Measurements from ENCODE around the gene NME9. TPM values are rescaled to one million over a fixed set of nuclear protein-coding genes. Genes with fewer than 3 reads are reported as not detected.
A peak's percentile ranks its signal among the peaks of the same experiment; 100 is the strongest.

The NME9 gene
- total and polyA plus RNA-seq, 8 donors, result 1.8 to 5.9 (median 3.6) TPM; not detected in 1

GRCh38 chr3:138349926-138350665, 20.4 kb upstream of the NME9 start:
- intact Hi-C loops (cut with DNase I), result loop anchor here in 1 of 2 donors (10.0 kb wide), 1 partner anchor 65 kb away; no protein-coding TSS in a partner anchor
- Histone ChIP-seq H3K36me3 (no peaks in the 10 kb centered on the region), H3K4me1 (peaks cover 9 to 25% of the 10 kb centered on the region in 2 donors), H3K9me3 (no peaks in the 10 kb centered on the region), H3K27me3 (peaks cover 0 to 25% of the 10 kb centered on the region in 2 donors), H3K27ac (peak overlapping the region in 1 of 2 donors; percentile 93), H3K4me3 (peak overlapping the region in 1 of 2 donors; percentile 65)
- peak in 2 of 4 donors; percentile 24 to 47 for DNase-seq
- ATAC-seq, result no peak
- TF ChIP-seq, protein P1, sequence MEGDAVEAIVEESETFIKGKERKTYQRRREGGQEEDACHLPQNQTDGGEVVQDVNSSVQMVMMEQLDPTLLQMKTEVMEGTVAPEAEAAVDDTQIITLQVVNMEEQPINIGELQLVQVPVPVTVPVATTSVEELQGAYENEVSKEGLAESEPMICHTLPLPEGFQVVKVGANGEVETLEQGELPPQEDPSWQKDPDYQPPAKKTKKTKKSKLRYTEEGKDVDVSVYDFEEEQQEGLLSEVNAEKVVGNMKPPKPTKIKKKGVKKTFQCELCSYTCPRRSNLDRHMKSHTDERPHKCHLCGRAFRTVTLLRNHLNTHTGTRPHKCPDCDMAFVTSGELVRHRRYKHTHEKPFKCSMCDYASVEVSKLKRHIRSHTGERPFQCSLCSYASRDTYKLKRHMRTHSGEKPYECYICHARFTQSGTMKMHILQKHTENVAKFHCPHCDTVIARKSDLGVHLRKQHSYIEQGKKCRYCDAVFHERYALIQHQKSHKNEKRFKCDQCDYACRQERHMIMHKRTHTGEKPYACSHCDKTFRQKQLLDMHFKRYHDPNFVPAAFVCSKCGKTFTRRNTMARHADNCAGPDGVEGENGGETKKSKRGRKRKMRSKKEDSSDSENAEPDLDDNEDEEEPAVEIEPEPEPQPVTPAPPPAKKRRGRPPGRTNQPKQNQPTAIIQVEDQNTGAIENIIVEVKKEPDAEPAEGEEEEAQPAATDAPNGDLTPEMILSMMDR (IDR thresholded peaks at IDR 0.05), result no peak

DNA sequence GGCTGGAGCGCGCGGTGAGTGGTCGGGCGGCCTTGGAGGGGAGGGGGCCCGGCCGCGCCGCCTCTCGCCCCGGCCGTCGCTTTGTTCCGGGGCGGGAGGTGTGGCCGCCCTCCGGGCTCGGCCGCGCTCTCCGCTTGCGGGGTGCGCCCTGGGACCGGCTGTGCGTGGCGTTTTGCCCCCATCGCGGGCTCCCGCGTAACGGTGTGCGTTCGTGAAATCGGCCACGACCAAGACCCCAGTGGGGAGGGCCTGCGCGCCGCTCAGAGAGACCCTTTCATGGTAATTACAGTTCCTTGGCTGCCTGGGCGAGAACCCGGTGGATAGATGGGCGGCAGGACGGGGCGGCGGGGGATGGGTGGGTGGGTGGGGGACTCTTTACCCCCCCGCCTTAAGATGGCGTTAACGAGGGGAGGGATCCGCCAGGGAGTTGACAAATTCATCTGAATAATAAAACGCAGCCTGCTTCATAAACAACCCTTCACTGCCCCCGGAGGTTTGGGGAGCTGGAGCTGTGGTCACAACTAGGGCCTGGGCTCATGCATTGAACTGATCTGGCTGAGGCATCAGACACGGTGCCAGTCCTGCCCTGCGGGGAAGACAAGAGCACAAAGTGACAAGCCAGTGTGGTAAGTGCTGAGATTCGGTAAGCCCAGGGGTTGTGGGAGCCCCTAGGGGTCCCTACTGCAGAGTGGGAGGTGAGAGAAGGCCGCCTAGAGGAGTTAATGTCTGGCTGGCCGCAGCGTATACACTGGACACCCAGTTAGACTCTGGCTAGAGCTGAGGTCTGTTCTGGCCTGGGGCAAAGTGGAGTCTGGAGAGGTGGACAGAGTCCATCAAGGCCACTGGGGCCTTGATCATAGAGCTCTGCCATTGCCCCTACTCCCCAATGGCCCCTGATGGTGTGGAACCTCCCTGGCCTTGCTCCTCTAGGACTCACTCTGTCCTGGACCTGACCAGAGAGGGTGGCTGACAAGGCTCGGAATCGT, 19.4 kb upstream of the NME9 start:
- Histone ChIP-seq H3K9me3 (no peaks in the 10 kb centered on the region), H3K4me3 (peak overlapping the region; percentile 65 to 67), H3K36me3 (no peaks in the 10 kb centered on the region), H3K27me3 (peaks cover 0 to 25% of the 10 kb centered on the region in 2 donors), H3K4me1 (peaks cover 9 to 25% of the 10 kb centered on the region in 2 donors), H3K27ac (peak overlapping the region; percentile 90 to 93)
- TF ChIP-seq, protein P1 (IDR thresholded peaks at IDR 0.05), result no peak
- ATAC-seq (peak; percentile 49), DNase-seq (peak in 2 of 4 donors; percentile 18 to 28)
- intact Hi-C loops (cut with DNase I), result loop anchor here in 1 of 2 donors (10.0 kb wide), 1 partner anchor 66 kb away; no protein-coding TSS in a partner anchor

- peak within 1 kb of the TSS; percentile 90 to 93 for H3K27ac ChIP-seq
- no peaks in the 10 kb centered on the region for H3K36me3 ChIP-seq
- TF ChIP-seq, protein P1 (IDR thresholded peaks at IDR 0.05), result peak; percentile 15 to 37
- intact Hi-C loops (cut with DNase I), result loop anchor here in 1 of 2 donors (10.0 kb wide), 1 partner anchor 67 kb away; no protein-coding TSS in a partner anchor
- peak; percentile 68 to 93 (median 77) for DNase-seq
- H3K9me3 ChIP-seq, result no peaks in the 10 kb centered on the region
- peak within 1 kb of the TSS; percentile 65 to 67 for H3K4me3 ChIP-seq
- H3K4me1 ChIP-seq, result peaks cover 9 to 25% of the 10 kb centered on the region in 2 donors
- peaks cover 0 to 25% of the 10 kb centered on the region in 2 donors for H3K27me3 ChIP-seq
- peak; percentile 85 for ATAC-seq
These were observed 18.5 kb upstream of the NME9 start, which contains the start of gene MRAS for GRCh38 chr3:138347960-138348753. MRAS (plus strand) TSS chr3:138348579; CDS start chr3:138372884, 24,305 bp downstream.

GRCh38 chr3:138344754-138345153, 15.1 kb upstream of the NME9 start:
- no peak overlapping the region for H3K27ac ChIP-seq
- H3K27me3 ChIP-seq, result peaks cover 0 to 25% of the 10 kb centered on the region in 2 donors
- ATAC-seq (no peak), DNase-seq (no peak)
- peaks cover 5 to 16% of the 10 kb centered on the region in 2 donors for H3K4me1 ChIP-seq
- TF ChIP-seq, protein P1 (IDR thresholded peaks at IDR 0.05), result no peak
- H3K36me3 ChIP-seq, result no peaks in the 10 kb centered on the region
- H3K9me3 ChIP-seq, result no peaks in the 10 kb centered on the region
- no peak overlapping the region for H3K4me3 ChIP-seq
- intact Hi-C loops (cut with DNase I), result loop anchor here in 1 of 2 donors (10.0 kb wide), 1 partner anchor 70 kb away; no protein-coding TSS in a partner anchor

Measured in left lung (tissue), 10 donors.